ENCODE data around the gene GRID2. TPM values are rescaled to one million over a fixed set of nuclear protein-coding genes. Genes with fewer than 3 reads are reported as not detected.
"Not testable (repeated sequence)": the region's sequence is repeated elsewhere in the genome, so short reads cannot be mapped to it uniquely, and the experiment has no call there.

Gene GRID2
- total RNA-seq, 1 donor from 2014 or later = not detected

DNA sequence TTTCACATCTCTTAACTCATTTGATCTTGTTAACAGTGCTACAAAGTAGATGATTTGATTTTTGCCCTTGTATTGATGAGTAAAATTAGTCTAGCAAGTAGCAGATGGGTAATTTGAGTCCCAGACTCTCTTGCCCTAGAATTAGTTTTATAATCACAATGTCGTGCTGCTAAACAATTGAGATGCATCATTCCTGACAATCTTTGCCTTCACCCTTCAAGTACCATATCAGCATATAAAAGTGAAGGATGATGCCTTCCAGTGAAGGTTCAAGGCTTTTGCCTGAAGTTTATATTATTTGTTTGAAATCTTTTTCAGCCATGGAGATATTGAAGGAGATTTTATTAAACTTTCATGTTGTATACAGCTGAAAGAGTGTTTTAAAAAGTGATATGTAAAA lies 141.4 kb downstream of the GRID2 start:
- Mint-ChIP-seq H3K4me1 (ENCODE audit: unreplicated experiment) (no peaks in the 10 kb centered on the region), H3K27ac (ENCODE audit: unreplicated experiment) (no peak overlapping the region)

DNA sequence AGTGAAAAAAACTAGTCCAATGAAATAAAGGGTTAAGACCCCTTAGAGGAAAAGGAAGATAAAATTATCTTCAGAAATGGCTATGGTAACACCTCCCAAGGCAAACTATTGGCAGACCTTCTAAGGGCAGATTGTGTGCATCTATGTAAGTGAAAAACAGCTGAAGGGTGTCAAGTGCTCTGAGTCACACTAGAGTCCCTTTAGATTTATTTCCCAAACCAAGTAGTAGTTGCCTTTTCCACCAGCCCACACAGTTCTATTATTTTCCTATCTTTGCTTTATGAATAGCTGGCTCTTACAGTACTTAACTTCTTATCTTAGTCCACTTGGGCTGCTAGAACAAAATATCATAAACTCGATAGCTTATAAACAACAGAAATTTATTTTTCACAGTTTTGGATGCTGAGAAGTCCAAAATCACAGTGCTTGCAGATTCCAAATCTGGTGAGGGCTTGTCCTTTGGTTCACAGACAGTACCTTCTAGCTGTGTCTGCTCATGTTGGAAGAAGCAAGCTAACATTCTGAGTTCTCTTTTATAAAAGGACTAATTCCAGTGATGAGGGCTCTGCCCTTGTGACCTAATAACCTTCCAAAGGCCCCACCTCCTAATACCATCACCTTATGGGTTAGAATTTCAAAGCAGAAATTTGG lies 143.6 kb downstream of the GRID2 start:
- TF ChIP-seq, protein P1, sequence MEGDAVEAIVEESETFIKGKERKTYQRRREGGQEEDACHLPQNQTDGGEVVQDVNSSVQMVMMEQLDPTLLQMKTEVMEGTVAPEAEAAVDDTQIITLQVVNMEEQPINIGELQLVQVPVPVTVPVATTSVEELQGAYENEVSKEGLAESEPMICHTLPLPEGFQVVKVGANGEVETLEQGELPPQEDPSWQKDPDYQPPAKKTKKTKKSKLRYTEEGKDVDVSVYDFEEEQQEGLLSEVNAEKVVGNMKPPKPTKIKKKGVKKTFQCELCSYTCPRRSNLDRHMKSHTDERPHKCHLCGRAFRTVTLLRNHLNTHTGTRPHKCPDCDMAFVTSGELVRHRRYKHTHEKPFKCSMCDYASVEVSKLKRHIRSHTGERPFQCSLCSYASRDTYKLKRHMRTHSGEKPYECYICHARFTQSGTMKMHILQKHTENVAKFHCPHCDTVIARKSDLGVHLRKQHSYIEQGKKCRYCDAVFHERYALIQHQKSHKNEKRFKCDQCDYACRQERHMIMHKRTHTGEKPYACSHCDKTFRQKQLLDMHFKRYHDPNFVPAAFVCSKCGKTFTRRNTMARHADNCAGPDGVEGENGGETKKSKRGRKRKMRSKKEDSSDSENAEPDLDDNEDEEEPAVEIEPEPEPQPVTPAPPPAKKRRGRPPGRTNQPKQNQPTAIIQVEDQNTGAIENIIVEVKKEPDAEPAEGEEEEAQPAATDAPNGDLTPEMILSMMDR (IDR thresholded peaks at IDR 0.05) = no peak
- no peak overlapping the region for H3K4me3 Mint-ChIP-seq (ENCODE audit: unreplicated experiment)

More for the DNA sequence above, 141.4 kb downstream of the GRID2 start:
- Mint-ChIP-seq H3K9me3 (ENCODE audit: unreplicated experiment) (no peaks in the 10 kb centered on the region), H3K27me3 (ENCODE audit: unreplicated experiment) (peaks cover 24% of the 10 kb centered on the region), H3K4me3 (ENCODE audit: unreplicated experiment) (no peak overlapping the region), H3K36me3 (ENCODE audit: unreplicated experiment) (no peaks in the 10 kb centered on the region)
- TF ChIP-seq, protein P1 (IDR thresholded peaks at IDR 0.05) = no peak
- no peak for DNase-seq (ENCODE audit: extremely low spot score, unreplicated experiment)

DNA sequence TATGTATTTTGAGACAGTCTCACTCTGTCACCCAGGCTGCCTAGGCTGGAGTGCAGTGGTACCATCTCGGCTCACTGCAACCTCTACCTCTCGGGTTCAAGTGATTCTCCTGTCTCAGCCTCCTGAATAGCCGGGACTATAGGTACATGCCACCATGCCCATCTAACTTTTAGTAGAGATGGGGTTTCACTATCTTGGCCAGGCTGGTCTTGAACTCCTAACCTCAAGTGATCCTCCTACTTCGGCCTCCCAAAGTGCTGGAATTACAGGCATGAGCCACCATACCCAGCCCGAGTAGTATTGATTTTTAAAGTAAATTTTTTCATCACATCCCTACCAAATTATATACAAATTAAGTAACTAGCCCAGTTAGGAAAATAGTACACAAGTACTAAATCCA lies 144.4 kb downstream of the GRID2 start:
- H3K4me1 Mint-ChIP-seq (ENCODE audit: unreplicated experiment); DNase-seq (ENCODE audit: extremely low spot score, unreplicated experiment); H3K4me3 Mint-ChIP-seq (ENCODE audit: unreplicated experiment); H3K9me3 Mint-ChIP-seq (ENCODE audit: unreplicated experiment); H3K27ac Mint-ChIP-seq (ENCODE audit: unreplicated experiment); H3K36me3 Mint-ChIP-seq (ENCODE audit: unreplicated experiment): not testable (repeated sequence)
- H3K27me3 Mint-ChIP-seq (ENCODE audit: unreplicated experiment) = peaks cover 11% of the 10 kb centered on the region

More for the DNA sequence above, 143.6 kb downstream of the GRID2 start:
- no peak overlapping the region for H3K27ac Mint-ChIP-seq (ENCODE audit: unreplicated experiment)
- H3K4me1 Mint-ChIP-seq (ENCODE audit: unreplicated experiment) = no peaks in the 10 kb centered on the region
- H3K36me3 Mint-ChIP-seq (ENCODE audit: unreplicated experiment) = no peaks in the 10 kb centered on the region
- DNase-seq (ENCODE audit: extremely low spot score, unreplicated experiment) = no peak
- no peaks in the 10 kb centered on the region for H3K9me3 Mint-ChIP-seq (ENCODE audit: unreplicated experiment)
- H3K27me3 Mint-ChIP-seq (ENCODE audit: unreplicated experiment) = peaks cover 15% of the 10 kb centered on the region

DNA sequence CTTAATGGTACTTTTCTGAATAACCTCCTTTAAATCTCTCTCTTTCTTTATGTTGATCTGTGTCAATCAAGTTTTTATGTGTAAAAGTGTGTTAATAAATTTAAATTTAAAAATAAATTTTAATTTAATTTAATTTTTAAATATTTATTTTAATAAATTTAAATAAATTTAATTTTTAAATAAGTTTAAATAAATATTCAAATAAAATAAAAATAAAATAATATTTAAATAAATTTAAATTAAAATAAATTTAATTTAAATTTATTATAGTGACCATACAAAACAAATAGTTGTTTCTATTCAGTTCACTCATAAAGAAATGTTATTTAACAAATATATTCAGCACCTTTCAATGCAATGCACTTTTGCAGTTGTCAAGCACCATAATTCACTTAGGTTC lies 146.9 kb downstream of the GRID2 start:
- TF ChIP-seq, protein P1 (IDR thresholded peaks at IDR 0.05) = no peak
- DNase-seq (ENCODE audit: extremely low spot score, unreplicated experiment) = no peak
- Mint-ChIP-seq H3K36me3 (ENCODE audit: unreplicated experiment) (no peaks in the 10 kb centered on the region), H3K27me3 (ENCODE audit: unreplicated experiment) (peaks cover 2% of the 10 kb centered on the region), H3K4me3 (ENCODE audit: unreplicated experiment) (no peak overlapping the region), H3K9me3 (ENCODE audit: unreplicated experiment) (no peaks in the 10 kb centered on the region), H3K4me1 (ENCODE audit: unreplicated experiment) (no peaks in the 10 kb centered on the region), H3K27ac (ENCODE audit: unreplicated experiment) (no peak overlapping the region)

DNA sequence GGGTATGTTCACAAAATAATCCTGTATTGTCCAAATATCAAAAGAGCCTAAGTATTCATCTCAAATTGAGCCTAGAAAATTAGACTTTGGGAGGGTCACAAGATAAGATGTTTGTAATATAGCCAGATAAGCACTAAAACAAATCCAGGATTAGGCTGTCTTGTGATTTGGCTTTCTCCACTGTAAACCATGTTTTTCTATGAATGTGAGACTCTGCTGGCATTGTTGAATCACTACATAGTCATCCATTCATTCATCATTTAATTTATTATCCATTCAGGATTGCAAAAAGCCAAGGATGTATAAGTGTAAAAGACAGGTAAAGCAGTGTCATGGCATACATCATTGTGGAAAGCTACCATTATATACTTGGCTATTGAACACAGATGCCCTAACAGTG lies 148.0 kb downstream of the GRID2 start:
- H3K4me1 Mint-ChIP-seq (ENCODE audit: unreplicated experiment) = no peaks in the 10 kb centered on the region
- H3K36me3 Mint-ChIP-seq (ENCODE audit: unreplicated experiment) = no peaks in the 10 kb centered on the region
- H3K4me3 Mint-ChIP-seq (ENCODE audit: unreplicated experiment) = no peak overlapping the region
- DNase-seq (ENCODE audit: extremely low spot score, unreplicated experiment) = no peak
- no peaks in the 10 kb centered on the region for H3K9me3 Mint-ChIP-seq (ENCODE audit: unreplicated experiment)
- H3K27ac Mint-ChIP-seq (ENCODE audit: unreplicated experiment) = no peak overlapping the region
- peaks cover 2% of the 10 kb centered on the region for H3K27me3 Mint-ChIP-seq (ENCODE audit: unreplicated experiment)
- TF ChIP-seq, protein P1 (IDR thresholded peaks at IDR 0.05) = no peak

DNA sequence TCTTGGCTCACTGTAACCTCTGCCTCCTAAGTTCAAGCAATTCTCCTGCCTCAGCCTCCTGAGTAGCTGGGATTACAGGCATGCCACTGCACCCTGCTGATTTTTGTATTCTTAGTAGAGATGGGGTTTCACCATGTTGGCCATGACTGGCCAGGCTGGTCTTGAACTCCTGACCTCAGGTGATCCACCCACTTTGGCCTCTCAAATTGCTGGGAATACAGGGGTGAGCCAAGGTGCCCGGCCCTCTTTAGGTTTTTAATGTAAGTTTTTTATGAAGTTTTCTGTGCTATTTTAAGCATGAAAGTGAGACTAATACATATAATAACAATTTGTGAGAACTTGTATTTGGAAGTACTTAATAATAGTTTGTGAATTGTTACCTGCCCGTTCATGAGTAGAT lies 148.6 kb downstream of the GRID2 start:
- not testable (repeated sequence) for H3K27ac Mint-ChIP-seq (ENCODE audit: unreplicated experiment); DNase-seq (ENCODE audit: extremely low spot score, unreplicated experiment); H3K27me3 Mint-ChIP-seq (ENCODE audit: unreplicated experiment); H3K9me3 Mint-ChIP-seq (ENCODE audit: unreplicated experiment); H3K36me3 Mint-ChIP-seq (ENCODE audit: unreplicated experiment); H3K4me1 Mint-ChIP-seq (ENCODE audit: unreplicated experiment); H3K4me3 Mint-ChIP-seq (ENCODE audit: unreplicated experiment)
